ENCODE data around the gene GPR137B. TPM values are rescaled to one million over a fixed set of nuclear protein-coding genes. Genes with fewer than 3 reads are reported as not detected.

The GPR137B gene
- polyA plus RNA-seq, 1 donor from 2014 or later = 8.2 TPM

GRCh38 chr1:236122176-236122575, 20.2 kb upstream of the GPR137B start:
- no peaks in the 10 kb centered on the region for H3K27me3 ChIP-seq (ENCODE audit: insufficient read depth, low read depth, low read length)
- no peaks in the 10 kb centered on the region for H3F3A ChIP-seq (ENCODE audit: insufficient read depth, low read length, poor library complexity, severe bottlenecking)
- H3K4me3 ChIP-seq (ENCODE audit: low read length) = no peak overlapping the region
- H3K4me2 ChIP-seq (ENCODE audit: low read length) = no peak overlapping the region
- no peaks in the 10 kb centered on the region for H3K36me3 ChIP-seq (ENCODE audit: insufficient read depth, low read length)
- no peak overlapping the region for H3K27ac ChIP-seq (ENCODE audit: low read length)
- H3K9ac ChIP-seq (ENCODE audit: low read length) = no peak overlapping the region
- H3K79me2 ChIP-seq (replicated peaks; ENCODE audit: insufficient read depth, low read length) = no peaks in the 10 kb centered on the region
- H3K9me3 ChIP-seq (ENCODE audit: low read length) = no peaks in the 10 kb centered on the region
- H4K20me1 ChIP-seq (ENCODE audit: insufficient read depth) = no peaks in the 10 kb centered on the region
- TF ChIP-seq REST (IDR thresholded peaks at IDR 0.05; ENCODE audit: borderline replicate concordance) (no peak), CTCF (IDR thresholded peaks at IDR 0.05; ENCODE audit: poor library complexity, severe bottlenecking) (no peak), EZH2 (IDR thresholded peaks at IDR 0.05; ENCODE audit: borderline replicate concordance, insufficient read depth, low read length, poor library complexity, severe bottlenecking) (no peak), RAD21 (conservative IDR thresholded peaks at IDR 0.05) (no peak), TAF1 (IDR thresholded peaks at IDR 0.05; ENCODE audit: low read depth) (no peak), EP300 (conservative IDR thresholded peaks at IDR 0.05; ENCODE audit: poor library complexity, severe bottlenecking) (no peak), POLR2AphosphoS5 (IDR thresholded peaks at IDR 0.05) (no peak), MXI1 (conservative IDR thresholded peaks at IDR 0.05; ENCODE audit: poor library complexity, severe bottlenecking) (no peak), SMC3 (conservative IDR thresholded peaks at IDR 0.05; ENCODE audit: poor library complexity) (no peak)
- no peaks in the 10 kb centered on the region for H3K9me2 ChIP-seq (ENCODE audit: insufficient read depth, low read length)
- no peak overlapping the region for H2AFZ ChIP-seq (ENCODE audit: low read depth, low read length)

DNA sequence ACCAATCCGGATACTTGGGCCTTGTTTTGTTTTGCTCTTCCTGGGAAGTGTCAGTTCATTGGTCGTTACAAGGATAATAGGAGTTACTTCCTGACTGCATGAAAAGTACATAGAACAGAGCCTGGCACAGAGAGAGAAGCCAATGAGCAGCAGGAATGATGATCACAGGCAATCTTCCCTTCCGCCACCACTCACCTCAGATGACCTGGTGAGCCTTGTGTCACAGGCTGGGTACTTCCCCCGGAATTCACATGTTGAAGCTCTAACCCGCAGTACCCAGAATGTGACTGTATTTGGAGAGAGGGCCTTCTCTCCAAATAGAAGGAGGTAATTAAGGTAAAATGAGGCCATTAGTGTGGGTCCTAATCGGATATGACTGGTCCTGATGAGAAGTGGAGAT, 18.8 kb upstream of the GPR137B start:
- Histone ChIP-seq H3K36me3 (ENCODE audit: insufficient read depth, low read length) (no peaks in the 10 kb centered on the region), H3K4me3 (ENCODE audit: low read length) (no peak overlapping the region), H3K27me3 (ENCODE audit: insufficient read depth, low read depth, low read length) (no peaks in the 10 kb centered on the region), H3K4me2 (ENCODE audit: low read length) (no peak overlapping the region), H3K9me2 (ENCODE audit: insufficient read depth, low read length) (no peaks in the 10 kb centered on the region), H3K27ac (ENCODE audit: low read length) (no peak overlapping the region), H4K20me1 (ENCODE audit: insufficient read depth) (no peaks in the 10 kb centered on the region), H3F3A (ENCODE audit: insufficient read depth, low read length, poor library complexity, severe bottlenecking) (no peaks in the 10 kb centered on the region), H3K9ac (ENCODE audit: low read length) (no peak overlapping the region), H3K79me2 (replicated peaks; ENCODE audit: insufficient read depth, low read length) (no peaks in the 10 kb centered on the region), H3K9me3 (ENCODE audit: low read length) (no peaks in the 10 kb centered on the region), H2AFZ (ENCODE audit: low read depth, low read length) (no peak overlapping the region)
- TF ChIP-seq SMC3 (conservative IDR thresholded peaks at IDR 0.05; ENCODE audit: poor library complexity) = no peak

GRCh38 chr1:236124965-236125364, 17.4 kb upstream of the GPR137B start:
- TF ChIP-seq MXI1 (conservative IDR thresholded peaks at IDR 0.05; ENCODE audit: poor library complexity, severe bottlenecking) = no peak
- no peak for TF ChIP-seq CTCF (IDR thresholded peaks at IDR 0.05; ENCODE audit: poor library complexity, severe bottlenecking)
- TF ChIP-seq EZH2 (IDR thresholded peaks at IDR 0.05; ENCODE audit: borderline replicate concordance, insufficient read depth, low read length, poor library complexity, severe bottlenecking) = no peak
- TF ChIP-seq RAD21 (conservative IDR thresholded peaks at IDR 0.05) = no peak
- no peak for TF ChIP-seq TAF1 (IDR thresholded peaks at IDR 0.05; ENCODE audit: low read depth)
- TF ChIP-seq REST (IDR thresholded peaks at IDR 0.05; ENCODE audit: borderline replicate concordance) = no peak
- TF ChIP-seq POLR2AphosphoS5 (IDR thresholded peaks at IDR 0.05) = no peak
- no peak for TF ChIP-seq EP300 (conservative IDR thresholded peaks at IDR 0.05; ENCODE audit: poor library complexity, severe bottlenecking)
- no peak for TF ChIP-seq SMC3 (conservative IDR thresholded peaks at IDR 0.05; ENCODE audit: poor library complexity)
- Histone ChIP-seq H3K4me2 (ENCODE audit: low read length) (no peak overlapping the region), H3K27me3 (ENCODE audit: insufficient read depth, low read depth, low read length) (no peaks in the 10 kb centered on the region)

More at GRCh38 chr1:236124965-236125364, 17.4 kb upstream of the GPR137B start:
- Histone ChIP-seq H3K27ac (ENCODE audit: low read length) (no peak overlapping the region), H3K9me3 (ENCODE audit: low read length) (no peaks in the 10 kb centered on the region), H3F3A (ENCODE audit: insufficient read depth, low read length, poor library complexity, severe bottlenecking) (no peaks in the 10 kb centered on the region), H3K4me3 (ENCODE audit: low read length) (no peak overlapping the region), H3K9ac (ENCODE audit: low read length) (no peak overlapping the region), H4K20me1 (ENCODE audit: insufficient read depth) (no peaks in the 10 kb centered on the region), H2AFZ (ENCODE audit: low read depth, low read length) (no peak overlapping the region), H3K79me2 (replicated peaks; ENCODE audit: insufficient read depth, low read length) (no peaks in the 10 kb centered on the region), H3K36me3 (ENCODE audit: insufficient read depth, low read length) (no peaks in the 10 kb centered on the region), H3K9me2 (ENCODE audit: insufficient read depth, low read length) (no peaks in the 10 kb centered on the region)
